ENCODE data around the gene KNG1.
"Not testable (repeated sequence)": the region's sequence is repeated elsewhere in the genome, so short reads cannot be mapped to it uniquely, and the experiment has no call there.

Gene KNG1

DNA sequence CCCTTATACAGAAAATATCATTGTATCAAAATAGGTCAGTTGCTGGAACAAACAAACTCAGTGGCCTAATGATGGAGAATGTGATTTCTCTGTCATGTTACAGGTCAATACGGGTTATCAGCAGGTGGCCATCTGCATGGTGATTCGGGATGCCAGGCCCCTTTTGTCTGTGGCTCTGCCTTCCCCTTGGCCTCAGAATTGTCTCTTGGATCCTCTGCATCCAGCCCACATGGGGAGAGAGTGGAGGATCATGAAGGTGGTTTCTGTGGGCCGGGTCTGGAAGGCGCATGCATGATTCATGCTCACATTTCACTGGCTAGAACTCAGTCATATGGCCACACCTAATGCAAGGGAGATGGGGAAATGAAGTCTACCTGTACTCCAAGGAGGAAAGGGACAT, 6.5 kb upstream of the KNG1 start:
- not testable (repeated sequence) for DNase-seq (ENCODE audit: low read depth)

DNA sequence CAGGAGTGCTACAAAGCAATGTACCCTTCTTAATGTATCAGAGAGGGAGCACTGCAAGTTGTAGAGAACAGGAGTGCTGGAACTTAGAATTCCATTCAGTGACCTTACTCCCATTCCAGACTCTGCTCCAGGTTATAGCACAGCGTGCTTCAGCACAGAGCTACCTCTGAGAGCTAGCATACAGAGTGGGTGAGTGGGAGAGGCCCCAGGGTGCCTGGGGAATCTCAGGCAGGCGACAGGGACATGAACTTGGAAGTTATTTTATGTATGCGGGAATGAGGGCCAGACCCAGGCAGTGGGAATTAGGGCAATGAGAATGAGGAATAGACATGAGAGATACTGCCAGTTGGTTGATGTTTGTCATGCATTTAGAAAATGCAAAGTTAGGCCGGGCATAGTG, 3.7 kb upstream of the KNG1 start:
- no peak for DNase-seq (ENCODE audit: low read depth)

DNA sequence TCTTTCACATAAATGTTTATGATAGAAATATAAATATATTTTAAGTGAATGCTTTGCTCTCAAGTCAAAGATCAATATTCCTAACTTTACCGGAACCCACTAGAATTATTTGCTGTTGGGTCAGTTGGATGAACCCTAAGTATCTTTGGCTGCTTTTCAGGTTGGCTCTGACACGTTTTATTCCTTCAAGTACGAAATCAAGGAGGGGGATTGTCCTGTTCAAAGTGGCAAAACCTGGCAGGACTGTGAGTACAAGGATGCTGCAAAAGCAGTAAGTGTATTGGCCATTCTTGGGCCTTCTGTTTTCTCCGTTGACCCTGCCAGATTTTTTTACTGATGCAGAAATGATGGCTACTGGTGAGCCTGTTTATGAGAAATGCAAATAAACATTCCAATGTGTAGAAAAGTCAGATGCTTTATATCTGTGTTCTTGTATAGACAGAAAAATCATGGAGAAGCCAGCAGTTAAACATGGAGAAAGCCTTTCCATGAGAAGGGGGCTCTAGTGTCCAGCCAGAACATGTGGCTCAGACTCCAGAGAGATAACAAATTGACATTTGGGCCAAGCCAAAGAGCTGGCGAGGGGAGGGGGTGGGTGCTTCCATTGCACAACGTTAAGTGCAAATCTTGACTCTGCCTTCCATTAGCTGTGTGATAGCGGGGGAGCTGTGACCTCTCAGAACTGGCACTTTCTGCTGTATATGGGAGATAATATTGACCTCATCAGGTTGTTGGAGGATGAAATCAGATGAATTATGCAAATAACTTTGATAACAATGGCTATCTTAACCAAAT, 3.0 kb downstream of the KNG1 start:
- DNase-seq (ENCODE audit: low read depth) = no peak

DNA sequence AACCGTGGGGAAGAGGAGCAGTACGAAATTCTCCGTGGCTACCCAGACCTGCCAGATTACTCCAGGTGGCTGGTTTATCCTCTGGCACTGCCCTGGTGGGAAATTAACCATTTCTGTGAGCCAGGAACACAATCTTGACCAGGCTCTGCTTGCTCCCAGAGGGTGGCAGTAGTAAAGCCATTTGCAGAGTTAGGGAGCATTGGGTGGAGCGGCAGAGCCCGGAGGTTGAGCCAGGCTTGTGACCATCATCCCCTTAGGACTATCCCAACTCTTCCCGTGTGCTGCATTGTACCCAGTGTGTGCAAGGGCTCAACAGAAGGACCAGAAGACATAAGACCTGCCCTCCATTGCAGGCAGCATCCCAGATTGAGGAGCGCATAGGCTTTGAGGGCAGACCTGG, 5.3 kb downstream of the KNG1 start:
- DNase-seq (ENCODE audit: low read depth) = no peak

DNA sequence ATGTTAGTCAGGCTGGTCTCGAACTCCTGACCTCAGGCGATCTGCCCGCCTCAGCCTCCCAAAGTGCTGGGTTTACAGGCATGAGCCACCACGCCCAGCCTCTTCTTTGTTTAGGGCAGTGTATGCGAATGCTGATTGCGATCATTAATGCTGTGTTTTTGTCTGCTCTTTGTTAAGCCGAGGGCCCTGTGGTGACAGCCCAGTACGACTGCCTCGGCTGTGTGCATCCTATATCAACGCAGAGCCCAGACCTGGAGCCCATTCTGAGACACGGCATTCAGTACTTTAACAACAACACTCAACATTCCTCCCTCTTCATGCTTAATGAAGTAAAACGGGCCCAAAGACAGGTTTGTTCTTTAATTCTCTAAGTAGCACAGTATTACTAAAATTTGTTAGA, 7.8 kb downstream of the KNG1 start:
- no peak for DNase-seq (ENCODE audit: low read depth)

DNA sequence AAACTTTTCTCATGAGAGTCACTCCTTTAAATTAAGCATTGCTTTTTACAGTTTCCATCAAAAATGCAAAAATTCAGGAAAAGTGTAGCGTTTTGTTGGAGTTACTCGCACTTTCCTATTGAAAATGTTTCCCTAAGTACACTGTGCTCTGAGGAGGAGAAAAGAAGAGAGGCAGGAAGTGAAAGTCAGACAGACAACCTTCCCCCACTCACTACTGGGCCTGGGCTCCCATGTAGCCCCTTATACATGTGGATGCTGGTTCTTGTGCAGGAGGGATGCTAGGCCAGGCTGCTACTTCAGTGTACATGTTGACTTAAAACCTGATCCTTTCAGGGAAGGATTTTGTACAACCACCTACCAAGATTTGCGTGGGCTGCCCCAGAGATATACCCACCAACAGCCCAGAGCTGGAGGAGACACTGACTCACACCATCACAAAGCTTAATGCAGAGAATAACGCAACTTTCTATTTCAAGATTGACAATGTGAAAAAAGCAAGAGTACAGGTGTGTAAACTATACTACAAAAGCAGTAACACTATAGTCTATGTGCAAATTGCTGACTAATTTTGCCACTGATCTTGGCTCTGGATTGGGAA, 15.1 kb downstream of the KNG1 start:
- DNase-seq (ENCODE audit: low read depth) = no peak

DNA sequence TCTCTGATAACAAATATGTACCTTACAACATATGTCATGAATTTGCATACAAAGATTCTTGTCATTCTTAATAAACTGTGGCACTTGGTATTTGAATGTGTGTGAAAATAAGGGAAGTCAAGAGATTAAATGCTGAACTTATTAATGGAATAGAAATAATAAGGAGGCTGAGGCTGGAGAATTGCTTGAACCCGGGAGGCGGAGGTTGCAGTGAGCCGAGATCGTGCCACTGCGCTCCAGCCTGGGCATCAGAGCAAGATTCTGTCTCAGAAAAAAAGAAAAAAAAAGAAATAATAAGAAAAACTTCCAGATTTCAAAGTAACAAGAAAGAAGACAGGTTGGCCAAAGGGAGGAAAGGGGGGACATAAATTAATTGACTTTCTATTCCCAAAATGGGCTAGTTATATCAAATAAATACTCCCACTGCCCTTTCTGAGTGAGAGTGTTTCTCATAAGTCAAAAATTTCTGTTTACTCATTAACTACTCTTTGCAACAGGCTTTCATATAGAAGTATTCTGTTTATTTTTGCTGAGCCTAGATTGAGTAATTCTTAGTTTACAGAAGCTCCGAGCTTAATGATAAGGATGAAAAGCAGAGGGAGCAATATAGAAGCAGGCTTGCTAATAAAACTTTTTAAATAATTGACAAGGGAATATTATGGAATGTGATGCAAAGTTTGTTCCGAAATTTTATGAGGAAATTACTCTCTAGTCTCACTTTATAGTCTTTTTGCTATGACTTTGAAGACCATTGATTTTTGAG, 25.6 kb downstream of the KNG1 start:
- DNase-seq (ENCODE audit: low read depth) = no peak

DNA sequence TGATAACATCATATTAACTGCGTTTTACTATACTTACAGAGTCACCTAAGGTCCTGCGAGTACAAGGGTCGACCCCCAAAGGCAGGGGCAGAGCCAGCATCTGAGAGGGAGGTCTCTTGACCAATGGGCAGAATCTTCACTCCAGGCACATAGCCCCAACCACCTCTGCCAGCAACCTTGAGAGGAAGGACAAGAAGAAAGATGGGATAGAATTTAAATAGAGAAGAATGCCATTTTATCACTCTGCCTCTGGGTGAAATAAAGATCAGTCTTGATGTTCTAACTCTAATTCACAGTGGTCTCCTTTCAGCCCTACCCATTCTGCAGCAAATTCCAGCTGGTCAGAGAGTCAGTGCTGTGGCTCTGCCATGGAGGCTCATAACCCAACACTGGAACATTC, 26.5 kb downstream of the KNG1 start:
- no peak for DNase-seq (ENCODE audit: low read depth)

DNA sequence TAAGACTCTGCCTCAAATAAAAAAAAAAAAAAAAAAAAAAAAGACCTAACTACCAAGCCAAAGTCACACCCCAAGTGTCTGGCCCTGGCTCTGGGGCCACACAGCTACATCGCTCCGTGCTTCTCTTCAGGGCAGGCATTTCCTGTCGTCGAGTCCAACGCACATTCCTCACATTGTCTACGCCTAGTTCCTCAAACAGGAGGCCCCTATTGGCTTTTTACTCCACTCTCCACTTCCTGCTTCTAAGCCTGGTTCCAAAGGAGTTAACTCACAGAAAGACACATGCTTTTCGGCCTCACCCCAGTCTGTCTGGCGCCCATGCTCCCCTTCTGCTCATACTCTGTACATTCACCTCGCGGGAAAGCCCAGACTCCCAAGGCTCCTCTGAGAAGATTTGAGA, 28.8 kb downstream of the KNG1 start:
- no peak for DNase-seq (ENCODE audit: low read depth)

DNA sequence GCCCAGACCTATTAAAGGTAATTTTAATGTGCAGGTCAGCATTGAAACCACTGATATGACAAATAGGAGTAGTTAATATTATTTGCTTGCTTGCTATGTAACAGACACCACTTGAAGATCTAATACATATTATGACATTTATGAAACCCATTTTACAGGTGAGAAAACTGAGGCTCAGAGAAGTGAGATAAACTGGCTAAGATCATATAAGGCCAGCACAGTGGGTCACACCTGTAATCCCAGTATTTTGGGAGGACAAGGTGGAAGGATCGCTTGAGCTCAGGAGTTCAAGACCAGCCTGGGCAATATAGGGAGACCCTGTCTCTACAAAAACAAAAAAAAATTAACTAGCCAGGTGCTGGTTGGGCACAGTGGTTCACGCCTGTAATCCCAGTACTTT, 33.2 kb downstream of the KNG1 start:
- no peak for DNase-seq (ENCODE audit: low read depth)

DNA sequence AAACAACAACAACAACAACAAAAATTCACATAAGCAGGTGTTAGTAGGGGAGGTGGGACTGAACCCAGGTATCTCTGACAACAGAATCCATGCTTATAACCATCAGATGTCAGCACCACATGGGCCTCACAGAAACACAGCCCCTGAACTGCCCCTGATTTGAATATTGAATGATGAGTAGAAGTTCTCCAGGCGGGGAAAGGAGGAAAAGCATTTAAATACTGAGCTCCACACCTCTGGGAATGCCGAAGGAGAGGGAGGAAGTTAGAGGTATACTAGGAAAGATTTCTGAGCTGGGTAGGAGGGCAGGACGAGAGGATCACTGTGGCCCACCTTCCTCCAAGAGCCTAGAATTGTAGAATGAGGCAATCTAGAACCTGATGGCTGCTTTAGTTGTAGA, 34.3 kb downstream of the KNG1 start:
- DNase-seq (ENCODE audit: low read depth) = no peak

DNA sequence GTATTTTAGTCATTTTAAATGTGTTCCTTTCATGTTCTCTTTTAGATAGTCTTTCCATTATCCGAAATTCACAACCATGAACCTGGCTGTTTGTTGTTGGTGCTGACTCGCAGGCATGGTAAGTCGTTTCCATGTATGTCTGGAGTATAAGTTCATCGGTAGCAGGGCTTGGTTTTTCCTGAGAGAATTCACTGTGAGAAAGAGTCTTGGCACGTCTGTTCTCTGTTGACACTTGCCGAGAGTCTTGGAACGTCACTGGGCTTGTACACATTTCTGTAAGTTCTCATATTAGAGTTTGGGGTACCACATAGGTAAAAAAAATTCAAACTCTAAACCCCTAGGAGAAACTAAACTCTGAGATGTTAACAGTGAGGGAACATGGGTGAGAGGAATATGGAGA, 36.8 kb downstream of the KNG1 start:
- DNase-seq (ENCODE audit: low read depth) = no peak

DNA sequence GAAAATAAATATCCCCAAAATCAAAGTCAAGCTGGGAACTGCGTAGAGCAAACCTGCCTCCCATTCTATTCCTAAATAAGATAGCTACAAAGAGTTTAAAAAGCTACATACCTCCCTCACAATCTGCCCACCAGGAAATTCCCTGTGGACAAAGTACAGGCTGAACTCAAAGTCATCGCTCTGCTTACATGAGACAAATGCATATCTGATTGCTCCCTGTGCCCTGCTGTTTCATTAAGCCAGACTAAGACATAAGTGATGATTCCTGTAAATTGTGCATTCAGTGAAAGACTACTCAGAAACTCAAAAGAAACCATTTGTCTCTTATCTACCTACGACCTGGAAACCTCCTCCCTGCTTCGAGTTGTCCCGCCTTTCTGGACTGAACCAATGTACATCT, 37.7 kb downstream of the KNG1 start:
- no peak for DNase-seq (ENCODE audit: low read depth)

DNA sequence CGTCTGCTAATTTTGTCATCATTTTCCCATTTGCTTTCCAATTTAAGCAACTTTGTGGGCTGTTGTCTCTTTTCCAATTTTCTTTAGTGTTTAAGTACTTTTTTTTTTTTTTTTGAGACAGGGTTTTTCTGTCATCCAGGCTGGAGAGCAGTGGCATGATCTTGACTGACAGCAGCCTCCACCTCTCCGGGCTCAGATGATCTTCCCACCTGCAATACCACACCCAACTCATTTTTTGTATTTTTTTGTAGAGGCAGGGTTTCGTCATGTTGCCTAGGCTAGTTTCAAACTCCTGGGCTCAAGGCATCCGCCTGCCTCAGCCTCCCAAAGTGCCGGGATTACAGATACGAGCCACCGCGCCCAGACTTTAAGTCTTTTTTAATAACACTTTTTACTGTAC, 40.1 kb downstream of the KNG1 start:
- no peak for DNase-seq (ENCODE audit: low read depth)

DNA sequence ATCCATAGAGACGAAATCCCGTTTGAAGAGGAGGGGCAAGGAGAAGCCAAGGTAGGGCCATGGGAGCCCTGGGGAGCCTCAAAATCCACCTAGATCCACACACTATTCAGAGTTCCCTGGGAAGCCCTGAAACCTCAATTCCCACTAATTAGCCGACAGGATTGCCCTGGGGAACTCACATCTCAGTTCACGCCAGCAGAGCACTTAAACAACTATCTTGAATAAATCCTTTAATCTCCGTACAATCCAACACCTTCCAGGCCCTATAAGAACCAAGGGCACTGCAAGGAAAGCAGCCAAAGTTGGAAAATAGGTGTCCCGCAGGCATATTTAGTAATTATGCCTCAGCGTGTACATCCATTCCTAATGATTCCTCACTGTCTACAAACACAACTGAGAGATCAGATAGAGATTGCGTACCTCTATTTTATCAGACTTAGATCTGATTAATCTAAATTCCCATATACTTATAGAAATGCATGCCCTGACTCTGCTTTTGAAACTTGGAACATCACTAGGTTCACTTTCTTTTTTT, 40.6 kb downstream of the KNG1 start:
- no peak for DNase-seq (ENCODE audit: low read depth)

DNA sequence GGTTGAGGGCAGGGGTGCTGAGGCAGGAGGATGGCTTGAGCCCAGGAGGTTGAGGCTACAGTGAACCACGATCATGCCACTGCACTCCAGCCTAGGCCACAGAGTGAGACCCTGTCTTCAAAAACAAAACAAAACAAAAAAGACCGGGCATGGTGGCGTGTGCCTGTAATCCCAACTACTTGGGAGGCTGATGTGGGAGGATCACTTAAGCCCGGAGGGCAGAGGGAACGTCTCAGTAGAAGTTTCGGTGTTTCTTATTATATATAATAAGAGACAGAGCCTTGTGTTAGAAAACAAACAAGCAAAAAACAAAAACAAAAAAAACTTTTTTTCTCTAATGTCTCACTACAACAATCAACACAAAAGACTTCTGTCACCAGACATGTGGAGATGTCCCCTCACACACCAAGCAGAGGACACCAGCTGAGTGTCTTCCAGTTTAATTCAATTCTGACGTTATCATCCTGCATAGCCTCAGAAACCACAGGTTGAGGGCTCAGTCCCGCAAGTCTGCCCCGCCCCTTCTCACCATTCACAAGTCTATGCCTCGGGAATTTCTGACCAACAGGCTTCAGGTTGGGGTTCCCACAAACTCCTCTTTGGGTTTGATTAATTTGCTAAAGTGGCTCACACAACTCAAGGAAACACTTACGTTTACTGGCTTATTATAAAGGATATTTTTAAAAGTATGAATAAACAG, 42.2 kb downstream of the KNG1 start:
- DNase-seq (ENCODE audit: low read depth) = no peak

DNA sequence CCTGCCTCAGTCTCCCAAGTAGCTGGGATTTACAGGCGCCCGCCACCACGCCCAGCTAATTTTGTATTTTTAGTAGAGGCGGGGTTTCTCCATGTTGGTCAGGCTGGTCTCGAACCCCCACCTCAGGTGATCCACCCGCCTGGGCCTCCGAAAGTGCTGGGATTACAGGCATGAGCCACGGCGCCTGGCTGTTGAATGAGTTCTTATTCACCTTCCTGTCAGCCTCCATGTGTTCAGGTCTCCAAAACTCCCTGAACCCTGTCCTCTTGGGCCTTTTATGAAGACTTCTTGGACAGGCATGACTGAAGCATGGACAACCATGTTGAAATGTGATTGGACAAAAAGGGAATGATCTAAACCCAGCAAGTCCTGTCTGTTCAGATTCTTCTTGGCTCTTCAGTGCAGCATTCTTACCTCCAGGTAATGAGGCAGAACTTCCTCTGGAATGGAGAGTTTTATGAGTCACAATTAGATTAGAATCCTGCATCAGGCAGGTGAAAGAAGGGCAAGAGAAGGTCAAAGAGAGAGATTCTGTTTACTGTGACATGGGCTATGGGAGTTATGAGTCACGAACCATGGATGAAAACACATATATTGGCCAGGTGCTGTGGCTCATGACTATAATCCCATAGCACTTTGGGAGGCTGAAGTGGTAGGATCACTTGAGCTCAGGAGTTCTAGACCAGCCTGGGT, 43.1 kb downstream of the KNG1 start:
- no peak for DNase-seq (ENCODE audit: low read depth)

DNA sequence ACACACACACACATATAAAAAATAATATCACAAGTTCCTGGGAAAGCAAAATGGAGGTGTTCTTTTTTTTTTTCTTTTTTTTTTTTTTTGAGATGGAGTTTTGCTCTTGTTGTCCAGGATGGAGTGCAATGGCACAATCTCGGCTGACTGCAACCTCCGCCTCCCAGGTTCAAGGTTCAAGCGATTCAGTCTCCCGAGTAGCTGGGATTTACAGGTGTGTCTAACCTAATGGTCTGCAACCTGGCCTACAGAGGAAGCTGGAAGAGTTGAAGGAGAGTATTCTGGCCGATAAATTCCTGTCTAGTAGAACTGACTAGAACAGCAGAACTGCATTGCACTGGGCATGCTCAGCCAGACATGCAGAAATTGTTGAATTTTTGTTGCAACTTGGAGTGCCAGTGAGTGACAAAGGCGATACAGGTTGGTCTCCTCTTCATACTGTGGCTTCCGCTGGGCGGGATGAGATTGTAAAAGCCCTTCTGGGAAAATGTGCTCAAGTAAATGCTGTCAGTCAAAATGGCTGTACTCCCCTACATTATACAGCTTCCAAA, 43.8 kb downstream of the KNG1 start:
- no peak for DNase-seq (ENCODE audit: low read depth)

DNA sequence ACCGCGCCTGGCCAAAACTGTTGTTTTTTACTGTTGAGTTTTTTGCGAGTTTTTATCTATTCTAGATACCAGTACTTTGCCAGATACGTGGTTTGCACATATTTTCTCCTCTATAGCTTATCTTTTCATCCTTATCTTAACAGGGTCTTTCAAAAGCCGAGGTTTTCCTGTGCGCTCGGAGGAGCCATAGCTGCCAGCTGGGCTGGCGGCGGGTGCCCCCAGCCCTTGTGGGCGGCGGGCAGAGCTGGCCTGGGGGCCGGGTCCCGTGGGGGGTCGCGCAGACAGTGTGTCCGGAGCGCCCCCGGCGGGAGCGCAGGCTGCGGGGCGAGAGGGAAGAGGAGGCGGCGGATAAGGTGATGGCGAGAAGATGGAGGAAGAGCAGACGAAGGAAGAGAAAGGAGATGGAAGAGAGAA, 55.1 kb downstream of the KNG1 start:
- no peak for DNase-seq (ENCODE audit: low read depth)

DNA sequence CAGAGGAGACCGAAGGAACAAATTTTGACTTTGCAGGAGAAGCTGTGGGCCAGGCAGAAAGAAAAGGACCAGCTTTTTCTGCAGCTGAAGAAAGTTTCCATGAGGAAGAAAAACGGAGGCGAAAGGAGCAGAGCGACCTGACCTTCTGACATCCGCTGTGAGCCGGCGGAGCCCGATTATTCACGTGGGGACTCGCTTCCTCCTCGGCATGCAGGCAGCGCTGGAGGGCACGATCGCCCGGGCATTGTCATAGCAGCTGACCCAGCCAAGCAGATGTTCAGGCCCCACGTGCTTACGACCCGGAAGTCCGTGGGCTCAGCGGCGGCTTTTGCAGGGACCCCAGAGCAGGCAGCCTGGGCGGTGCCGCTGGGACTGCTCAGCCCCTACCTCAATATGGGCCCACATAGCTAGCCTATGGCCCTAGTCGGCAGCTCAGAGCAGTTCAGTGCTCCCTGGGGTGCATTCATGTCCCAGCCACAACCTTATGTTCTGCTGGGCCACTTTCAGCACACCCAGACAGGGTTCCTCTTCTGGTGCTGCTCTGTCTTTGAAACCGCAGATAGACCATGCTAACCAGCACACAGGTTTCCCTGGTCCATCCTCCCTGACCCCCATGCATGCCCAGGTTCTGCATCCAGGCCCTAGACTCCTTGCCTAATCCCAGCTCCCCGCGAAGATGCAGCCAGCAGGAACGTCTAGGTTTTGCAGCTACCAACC, 55.7 kb downstream of the KNG1 start:
- peak; percentile 30 for DNase-seq (ENCODE audit: low read depth)

DNA sequence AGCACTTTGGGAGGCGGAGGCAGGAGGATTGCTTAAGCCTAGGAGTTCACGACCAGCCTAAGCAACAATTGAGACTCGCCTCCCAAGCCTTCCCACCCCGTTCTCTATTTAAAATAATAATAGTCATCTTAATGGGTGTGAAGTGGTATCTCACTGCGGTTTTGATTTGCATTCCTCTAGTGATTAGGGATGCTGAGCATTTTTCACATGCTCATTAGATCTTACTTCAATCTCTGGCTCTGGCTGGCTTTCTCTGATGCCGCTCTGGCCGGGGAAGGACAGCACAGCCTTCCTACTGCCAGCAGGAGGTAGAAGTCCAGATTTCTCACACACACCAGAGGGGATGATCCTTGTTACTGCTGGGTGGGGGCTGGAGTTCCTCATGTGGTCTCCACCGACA, 58.8 kb downstream of the KNG1 start:
- no peak for DNase-seq (ENCODE audit: low read depth)

Data from T follicular helper cell (primary cell).